IMR-90 (cell line): ENCODE data around the gene CFAP43. TPM values are rescaled to one million over a fixed set of nuclear protein-coding genes. Genes with fewer than 3 reads are reported as not detected.
"Not testable (repeated sequence)": the region's sequence is repeated elsewhere in the genome, so short reads cannot be mapped to it uniquely, and the experiment has no call there.

Experiments
- ATAC-seq: fragments of 200-7000 bp; cut with Tn5 transposase; 2 replicates; pipeline ENCODE4 v1.9.1; 2020; ENCODE audit warnings: low read depth, mild to moderate bottlenecking, moderate library complexity
- BruUV-seq: library from RNA; stranded (reverse); fragments of 400-500 nt; replicated peaks from 2 replicates; lab custom pipeline; 2021; lab: Mats Ljungman, UMichigan
- CTCF ChIA-PET: fragments of 300-600 bp; formaldehyde crosslinking; extraction: SDS; loops from one replicate; lab custom pipeline; 2021; ENCODE audit warnings: antibody characterized with exemption; lab: Yijun Ruan, JAX
- POLR2A ChIA-PET: fragments of 300-600 bp; sonication (Branson Sonifier 250); formaldehyde crosslinking; loops from one replicate; lab custom pipeline; 2022; ENCODE audit warnings: antibody characterized with exemption; ENCODE audit not compliant: unreplicated experiment; lab: Charles Lee
- DNase-seq: peaks from one replicate; pipeline ENCODE4 v3.0.0; 2013
- H2AFZ ChIP-seq: replicated peaks from 2 replicates; pipeline ENCODE3; 2013; ENCODE audit warnings: low read length, mild to moderate bottlenecking; ENCODE audit not compliant: poor library complexity
- H2AK5ac ChIP-seq: 2 replicates; pipeline ENCODE4 v1.6.1; 2013; ENCODE audit warnings: low read depth, low read length, inconsistent platforms
- H2AK9ac ChIP-seq: replicated peaks from 2 replicates; pipeline ENCODE3; 2013; ENCODE audit warnings: mild to moderate bottlenecking, low read depth, low read length, moderate library complexity; ENCODE audit not compliant: poor library complexity
- H2BK120ac ChIP-seq: 2 replicates; pipeline ENCODE4 v1.6.1; 2013; ENCODE audit warnings: low read depth, low read length, inconsistent platforms
- H2BK15ac ChIP-seq: 3 replicates; pipeline ENCODE4 v1.6.1; 2013; ENCODE audit warnings: low read depth, low read length, inconsistent platforms
- H2BK20ac ChIP-seq: 2 replicates; pipeline ENCODE4 v1.6.1; 2013; ENCODE audit warnings: low read depth, mild to moderate bottlenecking, inconsistent platforms, low read length, moderate library complexity
- H2BK5ac ChIP-seq: 2 replicates; pipeline ENCODE4 v1.6.1; 2013; ENCODE audit warnings: mild to moderate bottlenecking, low read depth, low read length, inconsistent platforms; ENCODE audit not compliant: poor library complexity, severe bottlenecking
- H3K14ac ChIP-seq: replicated peaks from 2 replicates; pipeline ENCODE4 v1.6.1; 2013; ENCODE audit warnings: low read depth, low read length, inconsistent platforms
- H3K18ac ChIP-seq: 2 replicates; pipeline ENCODE4 v1.6.1; 2013; ENCODE audit warnings: low read depth, low read length, control low read depth
- H3K23ac ChIP-seq: 2 replicates; pipeline ENCODE4 v1.6.1; 2013; ENCODE audit warnings: low read depth, low read length, inconsistent platforms
- H3K27ac ChIP-seq: 2 replicates; pipeline ENCODE4 v1.5.1; 2013; ENCODE audit warnings: mild to moderate bottlenecking, control low read depth, low read length; ENCODE audit not compliant: insufficient read depth
- H3K27me3 ChIP-seq: 2 replicates; pipeline ENCODE4 v1.6.1; 2013; ENCODE audit warnings: low read length; ENCODE audit not compliant: control insufficient read depth, insufficient read depth
- H3K36me3 ChIP-seq: 2 replicates; pipeline ENCODE4 v1.6.1; 2013; ENCODE audit warnings: low read length, mixed read lengths; ENCODE audit not compliant: control insufficient read depth, insufficient read depth
- H3K4ac ChIP-seq: 2 replicates; pipeline ENCODE4 v1.6.1; 2013; ENCODE audit warnings: low read depth, low read length, inconsistent platforms
- H3K4me1 ChIP-seq: 2 replicates; pipeline ENCODE4 v1.6.1; 2013; ENCODE audit warnings: low read length, mixed read lengths; ENCODE audit not compliant: control insufficient read depth, insufficient read depth
- H3K4me2 ChIP-seq: 2 replicates; pipeline ENCODE4 v1.6.1; 2013; ENCODE audit warnings: low read depth, mild to moderate bottlenecking, control low read depth, low read length, moderate library complexity
- H3K4me3 ChIP-seq: 2 replicates; pipeline ENCODE4 v1.5.1; 2013; ENCODE audit warnings: low read depth, mild to moderate bottlenecking, control low read depth, low read length, moderate library complexity; ENCODE audit not compliant: insufficient read depth
- H3K56ac ChIP-seq: 2 replicates; pipeline ENCODE4 v1.6.1; 2013; ENCODE audit warnings: low read length, inconsistent platforms; ENCODE audit not compliant: insufficient read depth; ENCODE audit errors: extremely low read depth
- H3K79me1 ChIP-seq, 2 experiments: 2 replicates each; pipeline ENCODE4 v1.6.1; 2013; ENCODE audit warnings: low read length in 2 of 2, inconsistent platforms in 1 of 2, low read depth in 1 of 2
- H3K9ac ChIP-seq: 2 replicates; pipeline ENCODE4 v1.6.1; 2013; ENCODE audit warnings: low read depth, low read length, control low read depth
- H3K9me1 ChIP-seq: 2 replicates; pipeline ENCODE4 v1.6.1; 2013; ENCODE audit warnings: low read length, inconsistent platforms; ENCODE audit not compliant: insufficient read depth
- H3K9me3 ChIP-seq: 2 replicates; pipeline ENCODE4 v1.6.1; 2013; ENCODE audit warnings: low read length; ENCODE audit not compliant: control insufficient read depth, insufficient read depth
- H4K20me1 ChIP-seq: 2 replicates; pipeline ENCODE4 v1.6.1; 2013; ENCODE audit warnings: low read length, inconsistent platforms; ENCODE audit not compliant: insufficient read depth
- H4K5ac ChIP-seq: 2 replicates; pipeline ENCODE4 v1.6.1; 2013; ENCODE audit warnings: mild to moderate bottlenecking, low read depth, low read length, control low read depth
- H4K8ac ChIP-seq, 2 experiments: 2 replicates each; pipeline ENCODE4 v1.6.1; 2013; ENCODE audit warnings: low read depth in 2 of 2, low read length in 2 of 2, control low read depth in 1 of 2, inconsistent platforms in 1 of 2
- H4K91ac ChIP-seq: 2 replicates; pipeline ENCODE4 v1.6.1; 2013; ENCODE audit warnings: low read depth, low read length, inconsistent platforms; ENCODE audit not compliant: insufficient read depth
- CEBPB ChIP-seq: IDR thresholded peaks from 2 replicates; pipeline ENCODE4 v1.6.1; 2012; ENCODE audit warnings: low read depth, low read length, improper control_type of control experiment
- ELK1 ChIP-seq: fragments of 150-350 bp; IDR thresholded peaks from 2 replicates; pipeline ENCODE4 v1.6.1; 2016; ENCODE audit warnings: low read depth, mild to moderate bottlenecking, low read length, moderate library complexity, borderline replicate concordance
- NFE2L2 ChIP-seq: fragments of 150-350 bp; IDR thresholded peaks from 2 replicates; pipeline ENCODE4 v1.6.1; 2016; ENCODE audit warnings: low read depth, mild to moderate bottlenecking, low read length
- POLR2A ChIP-seq: IDR thresholded peaks from 2 replicates; pipeline ENCODE4 v1.6.1; 2012; ENCODE audit warnings: mild to moderate bottlenecking, low read depth, low read length
- RAD21 ChIP-seq: IDR thresholded peaks from 2 replicates; pipeline ENCODE4 v1.6.1; 2012; ENCODE audit warnings: low read length, improper control_type of control experiment
- SMC3 ChIP-seq: fragments of 150-350 bp; IDR thresholded peaks from 2 replicates; pipeline ENCODE4 v1.6.1; 2016; ENCODE audit warnings: low read depth, mild to moderate bottlenecking, antibody characterized with exemption, low read length, moderate library complexity
- WGBS, 2 experiments: methylation state at CpG; one replicate each; pipeline versions ENCODE4 v1.1.5 to v1.1.7; 2013; ENCODE audit warnings: missing lambda C conversion rate in 2 of 2; ENCODE audit not compliant: insufficient read length in 1 of 2; ENCODE audit errors: extremely low coverage in 2 of 2; 5-methylcytosine and 5-hydroxymethylcytosine counted together
- dilution Hi-C: fragments of 300-500 bp; cut with HindIII; formaldehyde crosslinking; loops from one replicate; pipeline ENCODE4 v1.14.3; 2018; ENCODE audit warnings: low sequenced_read_pairs; ENCODE audit not compliant: unreplicated experiment
- in situ Hi-C: fragments of 300-500 bp; cut with MboI; formaldehyde crosslinking; loops from 3 replicates; pipeline ENCODE4 v1.14.3; 2019; ENCODE audit warnings: low sequenced_read_pairs, inconsistent platforms, mixed read lengths
- intact Hi-C: fragments of 100-400 bp; cut with micrococcal nuclease; formaldehyde crosslinking; loops from 2 replicates; pipeline ENCODE4 v1.10.0; 2022
- polyA plus RNA-seq, 3 experiments: library from polyadenylated mRNA; depleted of rRNA; stranded (reverse); fragments of >200 nt; gene quantifications; 2 replicates each; pipeline ENCODE4 v1.2.3, GENCODE V29; 2012; ENCODE audit warnings: low replicate concordance in 1 of 3
- total RNA-seq: library from RNA; depleted of rRNA; stranded (reverse); fragments of >200 nt; gene quantifications from 2 replicates; pipeline ENCODE4 v1.2.3, GENCODE V29; 2012

Gene CFAP43
- total and polyA plus RNA-seq, 2 of the 4 experiments (the other 2 are of a cell fraction), result under 0.01 to 0.05 TPM

- intact Hi-C loops (no loop called here), in situ Hi-C loops (no loop called here), dilution Hi-C loops (no loop called here)
- no peaks in the 10 kb centered on the region for H3K9me1 ChIP-seq
- no peak overlapping the region for H3K18ac ChIP-seq
- H3K14ac ChIP-seq, result no peak overlapping the region
- ATAC-seq (no peak), DNase-seq (no peak)
- H3K36me3 ChIP-seq, result no peaks in the 10 kb centered on the region
- H3K27me3 ChIP-seq, result peaks cover 27% of the 10 kb centered on the region
- no peak overlapping the region for H2BK20ac ChIP-seq
- no peaks in the 10 kb centered on the region for H3K4me1 ChIP-seq
- H3K56ac ChIP-seq, result no peak overlapping the region
- no peak overlapping the region for H2BK5ac ChIP-seq
- H2BK15ac ChIP-seq, result no peak overlapping the region
- H4K91ac ChIP-seq, result no peak overlapping the region
- no peaks in the 10 kb centered on the region for H3K9me3 ChIP-seq
- BruUV-seq, result no TSS peak
- H4K8ac ChIP-seq, result no peak overlapping the region
- TF ChIP-seq POLR2A (no peak), SMC3 (no peak), NFE2L2 (no peak), RAD21 (no peak), CEBPB (peak; percentile 69), ELK1 (no peak)
- POLR2A ChIA-PET, result no interaction called here
- H2AK9ac ChIP-seq, result no peak overlapping the region
- H3K27ac ChIP-seq, result no peak overlapping the region
- 80% methylated on average over 1 of the region's 4 CpGs; no CpG with 5 or more reads in 1 of the 2 experiments for WGBS, 2 experiments
- H3K9ac ChIP-seq, result no peak overlapping the region
- no peak overlapping the region for H3K4ac ChIP-seq
- no peak overlapping the region for H2AK5ac ChIP-seq
- H3K79me1 ChIP-seq, result no peaks in the 10 kb centered on the region
- H4K5ac ChIP-seq, result no peak overlapping the region
- H2AFZ ChIP-seq, result no peak overlapping the region
- H2BK120ac ChIP-seq, result no peak overlapping the region
- H3K4me3 ChIP-seq, result no peak overlapping the region
- no peaks in the 10 kb centered on the region for H4K20me1 ChIP-seq
- no peak overlapping the region for H3K4me2 ChIP-seq
- H3K23ac ChIP-seq, result no peak overlapping the region
- CTCF ChIA-PET, result no interaction called here
Measured at GRCh38 chr10:104183682-104184081, 48.5 kb downstream of the CFAP43 start.

- H3K79me1 ChIP-seq, in situ Hi-C loops, H2BK120ac ChIP-seq, H3K23ac ChIP-seq, BruUV-seq, H3K4ac ChIP-seq, H2BK5ac ChIP-seq, H3K4me1 ChIP-seq, H2AK5ac ChIP-seq, H4K5ac ChIP-seq, dilution Hi-C loops, H2BK20ac ChIP-seq, H3K9me3 ChIP-seq, ATAC-seq, H3K18ac ChIP-seq, H3K56ac ChIP-seq, DNase-seq, H4K91ac ChIP-seq, H3K14ac ChIP-seq, H3K4me2 ChIP-seq, H2AK9ac ChIP-seq, H3K9ac ChIP-seq, H2BK15ac ChIP-seq, H3K9me1 ChIP-seq, intact Hi-C loops, H3K4me3 ChIP-seq, H3K27ac ChIP-seq, H3K36me3 ChIP-seq, H4K20me1 ChIP-seq, H2AFZ ChIP-seq, POLR2A ChIA-PET, CTCF ChIA-PET, H4K8ac ChIP-seq: not testable (repeated sequence)
- peaks cover 23% of the 10 kb centered on the region for H3K27me3 ChIP-seq
- no CpG with 5 or more reads among the region's 1 CpG for WGBS, 2 experiments
Measured at GRCh38 chr10:104174136-104174535, 58.0 kb downstream of the CFAP43 start.
